H9 (cell line): ENCODE measurements around the gene GRB10. TPM values are rescaled to one million over a fixed set of nuclear protein-coding genes. Genes with fewer than 3 reads are reported as not detected.

Experiments used
- DNase-seq: peaks from one replicate; pipeline ENCODE4 v3.0.0-alpha.2; 2017
- H2AFZ ChIP-seq: one replicate; pipeline ENCODE4 v1.6.1; 2013; ENCODE audit warnings: mild to moderate bottlenecking, low read length, control low read depth, moderate library complexity
- H2AK5ac ChIP-seq: 2 replicates; pipeline ENCODE4 v1.6.1; 2013; ENCODE audit warnings: low read length, control low read depth, mixed read lengths; ENCODE audit not compliant: insufficient read length
- H2BK120ac ChIP-seq: one replicate; pipeline ENCODE4 v1.6.1; 2013; ENCODE audit warnings: low read depth, mild to moderate bottlenecking, low read length, control low read depth, inconsistent platforms; ENCODE audit not compliant: poor library complexity, severe bottlenecking
- H2BK12ac ChIP-seq: 2 replicates; pipeline ENCODE4 v1.6.1; 2013; ENCODE audit warnings: low read length, control low read depth, mixed read lengths, low read depth; ENCODE audit not compliant: insufficient read length
- H2BK15ac ChIP-seq: 2 replicates; pipeline ENCODE4 v1.6.1; 2013; ENCODE audit warnings: low read depth, low read length, control low read depth
- H2BK20ac ChIP-seq: one replicate; pipeline ENCODE4 v1.6.1; 2013; ENCODE audit warnings: low read depth, mild to moderate bottlenecking, low read length, control low read depth, inconsistent platforms; ENCODE audit not compliant: poor library complexity, severe bottlenecking
- H2BK5ac ChIP-seq: 2 replicates; pipeline ENCODE4 v1.6.1; 2013; ENCODE audit warnings: low read length, control low read depth, mixed read lengths; ENCODE audit not compliant: insufficient read length
- H3K14ac ChIP-seq: 2 replicates; pipeline ENCODE4 v1.6.1; 2013; ENCODE audit warnings: low read length, control low read depth; ENCODE audit not compliant: insufficient read depth
- H3K18ac ChIP-seq: 2 replicates; pipeline ENCODE4 v1.6.1; 2013; ENCODE audit warnings: low read depth, mild to moderate bottlenecking, mixed read lengths, low read length, control low read depth; ENCODE audit not compliant: insufficient read length
- H3K23ac ChIP-seq: 2 replicates; pipeline ENCODE4 v1.6.1; 2013; ENCODE audit warnings: low read length, control low read depth, mixed read lengths, low read depth; ENCODE audit not compliant: insufficient read length
- H3K23me2 ChIP-seq: 2 replicates; pipeline ENCODE4 v1.6.1; 2013; ENCODE audit warnings: low read depth, mild to moderate bottlenecking, mixed read lengths, low read length, control low read depth; ENCODE audit not compliant: insufficient read length, poor library complexity, severe bottlenecking
- H3K27ac ChIP-seq: 2 replicates; pipeline ENCODE4 v1.5.1; 2013; ENCODE audit warnings: low read length, control low read depth, mixed read lengths, low read depth; ENCODE audit not compliant: insufficient read length
- H3K27me3 ChIP-seq: 2 replicates; pipeline ENCODE4 v1.6.1; 2013; ENCODE audit warnings: low read length, control low read depth, inconsistent platforms; ENCODE audit not compliant: insufficient read depth
- H3K4ac ChIP-seq: 2 replicates; pipeline ENCODE4 v1.6.1; 2013; ENCODE audit warnings: low read depth, mild to moderate bottlenecking, control low read depth, inconsistent platforms, low read length, moderate library complexity
- H3K4me1 ChIP-seq: 2 replicates; pipeline ENCODE4 v1.6.1; 2013; ENCODE audit warnings: low read length, control low read depth, inconsistent platforms; ENCODE audit not compliant: insufficient read depth
- H3K4me2 ChIP-seq: 2 replicates; pipeline ENCODE4 v1.6.1; 2013; ENCODE audit warnings: low read length, control low read depth, mixed read lengths; ENCODE audit not compliant: insufficient read length, insufficient read depth
- H3K56ac ChIP-seq: 2 replicates; pipeline ENCODE4 v1.6.1; 2013; ENCODE audit warnings: low read depth, mild to moderate bottlenecking, mixed read lengths, low read length, control low read depth; ENCODE audit not compliant: insufficient read length
- H3K79me1 ChIP-seq: 2 replicates; pipeline ENCODE4 v1.6.1; 2013; ENCODE audit warnings: low read depth, mild to moderate bottlenecking, moderate library complexity, low read length, control low read depth, inconsistent platforms; ENCODE audit not compliant: insufficient read depth, poor library complexity, severe bottlenecking
- H3K79me2 ChIP-seq: 2 replicates; pipeline ENCODE4 v1.6.1; 2013; ENCODE audit warnings: low read length, control low read depth, inconsistent platforms; ENCODE audit not compliant: insufficient read depth
- H3K9ac ChIP-seq: 2 replicates; pipeline ENCODE4 v1.6.1; 2013; ENCODE audit warnings: low read length, control low read depth, mixed read lengths; ENCODE audit not compliant: insufficient read length; ENCODE audit errors: extremely low read depth
- H3K9me3 ChIP-seq: one replicate; pipeline ENCODE4 v1.6.1; 2013; ENCODE audit warnings: low read depth, low read length, inconsistent platforms; ENCODE audit not compliant: control insufficient read depth
- H3T11ph ChIP-seq: one replicate; pipeline ENCODE4 v1.6.1; 2013; ENCODE audit warnings: mild to moderate bottlenecking, low read length, control low read depth, inconsistent platforms
- H4K20me1 ChIP-seq: one replicate; pipeline ENCODE4 v1.6.1; 2013; ENCODE audit not compliant: control insufficient read depth, insufficient read length, insufficient read depth
- H4K5ac ChIP-seq: 2 replicates; pipeline ENCODE4 v1.6.1; 2013; ENCODE audit warnings: low read depth, mild to moderate bottlenecking, mixed read lengths, low read length, control low read depth; ENCODE audit not compliant: insufficient read length
- H4K8ac ChIP-seq: replicated peaks from 2 replicates; pipeline ENCODE4 v1.6.1; 2013; ENCODE audit warnings: low read length, control low read depth, mixed read lengths, low read depth; ENCODE audit not compliant: insufficient read length
- H4K91ac ChIP-seq: 2 replicates; pipeline ENCODE4 v1.6.1; 2013; ENCODE audit warnings: low read depth, mild to moderate bottlenecking, moderate library complexity, mixed read lengths, low read length, control low read depth; ENCODE audit not compliant: insufficient read length
- H3K27ac Mint-ChIP-seq, 3 experiments: 2 replicates in 2 of 3; 3 replicates in 1 of 3; pipeline ENCODE4 v1.8.0; 2020 to 2021; ENCODE audit warnings: mixed read lengths in 3 of 3, mild to moderate bottlenecking in 1 of 3, moderate library complexity in 1 of 3
- H3K27me3 Mint-ChIP-seq: 2 replicates; pipeline ENCODE4 v1.8.0; 2021; ENCODE audit warnings: low read depth, mild to moderate bottlenecking, moderate library complexity, mixed read lengths
- H3K36me3 Mint-ChIP-seq, 3 experiments: 2 replicates in 2 of 3; 3 replicates in 1 of 3; pipeline ENCODE4 v1.8.0; 2020 to 2021; ENCODE audit warnings: low read depth in 3 of 3, mixed read lengths in 3 of 3; ENCODE audit not compliant: insufficient read depth in 1 of 3
- H3K4me1 Mint-ChIP-seq, 2 experiments: 2 replicates each; pipeline ENCODE4 v1.8.0; 2020; ENCODE audit warnings: mixed read lengths in 2 of 2
- H3K4me3 Mint-ChIP-seq, 2 experiments: 2 replicates in 1 of 2; 3 replicates in 1 of 2; pipeline ENCODE4 v1.8.0; 2020 to 2021; ENCODE audit warnings: mild to moderate bottlenecking in 2 of 2, mixed read lengths in 2 of 2, moderate library complexity in 1 of 2
- H3K9me3 Mint-ChIP-seq, 2 experiments: 2 replicates in 1 of 2; 3 replicates in 1 of 2; pipeline ENCODE4 v1.8.0; 2020; ENCODE audit warnings: mild to moderate bottlenecking in 2 of 2, mixed read lengths in 2 of 2, moderate library complexity in 1 of 2
- CTCF ChIP-seq: fragments of 200-600 bp; sonication (generic); conservative IDR thresholded peaks from 3 replicates; pipeline ENCODE4 v1.8.0; 2021; ENCODE audit warnings: antibody characterized with exemption, mild to moderate bottlenecking
- WGBS: extraction: QIAGEN DNeasy Blood & Tissue Kit; methylation state at CpG from one replicate; pipeline ENCODE4 v1.1.7; 2013; ENCODE audit warnings: missing lambda C conversion rate, low lambda C conversion rate, mixed read lengths; ENCODE audit not compliant: insufficient read length; ENCODE audit errors: extremely low coverage; 5-methylcytosine and 5-hydroxymethylcytosine counted together
- total RNA-seq: library from RNA; stranded (reverse); gene quantifications from 2 replicates; pipeline ENCODE4 v1.2.1, GENCODE V29; 2021

GRB10 gene
- total RNA-seq, 1 experiment from 2014 or later, result 108 TPM

- DNase-seq, result no peak
- H3K27ac ChIP-seq, result no peak overlapping the region
- H3T11ph ChIP-seq, result no peak overlapping the region
- H2AK5ac ChIP-seq, result no peak overlapping the region
- no peak overlapping the region for H3K23ac ChIP-seq
- H3K27me3 ChIP-seq, result no peaks in the 10 kb centered on the region
- H3K36me3 Mint-ChIP-seq, result peaks cover 14 to 19% (median 18%) of the 10 kb centered on the region in 3 experiments
- H2BK5ac ChIP-seq, result no peak overlapping the region
- H2AFZ ChIP-seq, result no peak overlapping the region
- H4K5ac ChIP-seq, result no peak overlapping the region
- H3K79me1 ChIP-seq, result no peaks in the 10 kb centered on the region
- no peaks in the 10 kb centered on the region for H3K4me1 ChIP-seq
- no peak overlapping the region for H3K4ac ChIP-seq
- H3K56ac ChIP-seq, result no peak overlapping the region
- no peak overlapping the region for H2BK15ac ChIP-seq
- no peak overlapping the region for H3K27ac Mint-ChIP-seq
- H3K9me3 ChIP-seq, result no peaks in the 10 kb centered on the region
- no peak overlapping the region; the same call in 1 of the 2 replicates for H3K14ac ChIP-seq
- H2BK12ac ChIP-seq, result no peak overlapping the region
- H3K18ac ChIP-seq, result no peak overlapping the region
- H3K9me3 Mint-ChIP-seq, result no peaks in the 10 kb centered on the region
- H4K20me1 ChIP-seq, result no peaks in the 10 kb centered on the region
- no peak overlapping the region for H2BK20ac ChIP-seq
- H3K79me2 ChIP-seq, result no peaks in the 10 kb centered on the region
- no peak overlapping the region for H3K9ac ChIP-seq
- peaks cover 8 to 12% of the 10 kb centered on the region in 2 experiments; a peak in 3 of 4 replicates for H3K4me1 Mint-ChIP-seq
- no peak for TF ChIP-seq CTCF
- no peak overlapping the region for H4K91ac ChIP-seq
- H3K27me3 Mint-ChIP-seq, result no peaks in the 10 kb centered on the region
- no peaks in the 10 kb centered on the region for H3K23me2 ChIP-seq
- no peak overlapping the region for H2BK120ac ChIP-seq
- H3K4me3 Mint-ChIP-seq, result no peak overlapping the region
- H4K8ac ChIP-seq, result no peak overlapping the region
- WGBS, result no CpG with 5 or more reads among the region's 11 CpGs
- no peak overlapping the region for H3K4me2 ChIP-seq
Observed at GRCh38 chr7:50648076-50648475, 134.6 kb downstream of the GRB10 start.
